Measurements from ENCODE around the gene ATP2B3. TPM values are rescaled to one million over a fixed set of nuclear protein-coding genes. Genes with fewer than 3 reads are reported as not detected.

The ATP2B3 gene
- total and polyA plus RNA-seq, 7 donors = 0.01 to 0.04 (median 0.01) TPM; not detected in 4

DNA sequence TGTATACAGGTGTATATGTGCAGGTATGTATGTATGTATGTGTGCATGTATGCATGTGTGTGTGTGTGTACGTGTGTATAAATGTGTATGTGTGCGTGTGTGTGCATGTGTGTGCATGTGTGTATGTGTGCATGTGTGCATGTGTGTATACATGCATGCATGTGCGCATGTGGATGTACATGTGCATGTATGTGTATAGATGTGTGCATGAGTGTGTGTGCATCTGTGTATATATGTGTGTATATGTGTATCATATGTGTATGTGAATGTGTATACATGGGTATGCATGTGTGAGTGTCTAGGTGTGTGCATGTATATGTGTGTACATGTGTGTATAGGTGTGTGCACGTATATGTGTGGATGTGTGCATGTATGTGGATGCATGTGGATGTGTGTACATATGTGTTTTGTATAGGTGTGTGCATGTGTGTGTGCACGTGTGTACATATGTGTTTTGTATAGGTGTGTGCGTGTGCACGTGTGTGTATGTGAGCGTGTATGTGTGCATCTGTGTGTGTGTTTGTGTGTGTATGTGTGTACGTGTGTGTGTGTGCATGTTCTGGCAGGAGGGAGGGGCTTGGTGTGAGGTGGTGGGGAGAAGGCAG, 16.7 kb upstream of the ATP2B3 start:
- Histone ChIP-seq H3K36me3 (ENCODE audit: insufficient read depth in 1 of 2, low read depth in 1 of 2) (no peaks in the 10 kb centered on the region), H3K27me3 (ENCODE audit: insufficient read depth in 3 of 3, low read length in 2 of 3) (peaks cover 0 to 23% (median 0%) of the 10 kb centered on the region in 3 donors), H3K27ac (no peak overlapping the region), H3K9me3 (no peaks in the 10 kb centered on the region), H3K4me1 (no peaks in the 10 kb centered on the region), H3K4me3 (no peak overlapping the region)
- no peak for TF ChIP-seq CTCF (IDR thresholded peaks at IDR 0.05)
- DNase-seq (no peak), ATAC-seq (no peak)
- WGBS, 3 donors = 80 to 92% (median 86%) methylated on average over 9 of the region's 9 CpGs
- intact Hi-C loops (cut with DNase I) = loop anchor here in 1 of 2 donors (10.0 kb wide), 1 partner anchor 546 kb away; no protein-coding TSS in a partner anchor

GRCh38 chrX:153501530-153501929, 15.9 kb upstream of the ATP2B3 start:
- 60 to 75% (median 67%) methylated on average over 5 to 8 of the region's 8 CpGs for WGBS, 3 donors
- DNase-seq = no peak
- intact Hi-C loops (cut with DNase I) = loop anchor here in 1 of 2 donors (10.0 kb wide), 1 partner anchor 547 kb away; no protein-coding TSS in a partner anchor

DNA sequence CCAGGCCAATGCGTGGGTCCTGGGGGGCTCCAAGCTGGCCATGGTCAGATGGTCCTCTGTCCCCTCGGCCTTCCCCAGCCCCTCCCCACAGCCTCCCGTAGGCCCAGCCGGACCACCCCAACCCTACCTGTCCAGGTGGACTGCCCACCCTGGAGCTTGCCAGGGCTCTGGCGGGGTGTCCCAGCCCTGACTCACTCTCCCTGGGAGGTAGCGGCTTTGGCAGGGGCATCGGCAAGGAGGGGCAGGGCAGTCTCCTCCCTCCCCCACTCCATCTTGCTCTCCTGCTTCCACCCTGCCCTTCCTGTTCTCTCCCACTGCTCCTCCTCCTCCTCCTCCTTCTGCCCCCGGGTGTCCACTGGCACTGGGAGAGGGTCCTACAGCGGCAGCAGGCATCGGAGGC, 15.3 kb upstream of the ATP2B3 start:
- WGBS, 3 donors = 81 to 90% (median 85%) methylated on average over 2 to 10 of the region's 10 CpGs

More at GRCh38 chrX:153501530-153501929, 15.9 kb upstream of the ATP2B3 start:
- no peak for ATAC-seq
- Histone ChIP-seq H3K4me3 (no peak overlapping the region), H3K27me3 (ENCODE audit: insufficient read depth in 3 of 3, low read length in 2 of 3) (peaks cover 0 to 16% (median 0%) of the 10 kb centered on the region in 3 donors), H3K9me3 (no peaks in the 10 kb centered on the region), H3K36me3 (ENCODE audit: insufficient read depth in 1 of 2, low read depth in 1 of 2) (no peaks in the 10 kb centered on the region), H3K4me1 (no peaks in the 10 kb centered on the region), H3K27ac (no peak overlapping the region)
- TF ChIP-seq CTCF (IDR thresholded peaks at IDR 0.05) = no peak

GRCh38 chrX:153502796-153503195, 14.6 kb upstream of the ATP2B3 start:
- Histone ChIP-seq H3K9me3 (no peaks in the 10 kb centered on the region), H3K36me3 (ENCODE audit: insufficient read depth in 1 of 2, low read depth in 1 of 2) (no peaks in the 10 kb centered on the region), H3K27ac (no peak overlapping the region), H3K4me3 (no peak overlapping the region), H3K4me1 (no peaks in the 10 kb centered on the region), H3K27me3 (ENCODE audit: insufficient read depth in 3 of 3, low read length in 2 of 3) (peaks cover 0 to 15% (median 0%) of the 10 kb centered on the region in 3 donors)
- DNase-seq (no peak), ATAC-seq (no peak)
- WGBS, 3 donors = 94 to 98% (median 95%) methylated on average over 7 to 14 of the region's 14 CpGs
- intact Hi-C loops (cut with DNase I) = loop anchor here in 1 of 2 donors (10.0 kb wide), 1 partner anchor 548 kb away; no protein-coding TSS in a partner anchor
- TF ChIP-seq CTCF (IDR thresholded peaks at IDR 0.05) = no peak

More for the DNA sequence above, 15.3 kb upstream of the ATP2B3 start:
- Histone ChIP-seq H3K27me3 (ENCODE audit: insufficient read depth in 3 of 3, low read length in 2 of 3) (peaks cover 0 to 15% (median 0%) of the 10 kb centered on the region in 3 donors), H3K4me3 (no peak overlapping the region), H3K36me3 (ENCODE audit: insufficient read depth in 1 of 2, low read depth in 1 of 2) (no peaks in the 10 kb centered on the region), H3K4me1 (no peaks in the 10 kb centered on the region), H3K27ac (no peak overlapping the region), H3K9me3 (no peaks in the 10 kb centered on the region)
- TF ChIP-seq CTCF (IDR thresholded peaks at IDR 0.05) = no peak
- intact Hi-C loops (cut with DNase I) = loop anchor here in 1 of 2 donors (10.0 kb wide), 1 partner anchor 547 kb away; no protein-coding TSS in a partner anchor
- DNase-seq (no peak), ATAC-seq (no peak)
